GM12872 (cell line): ENCODE data around the gene NAPA.

Experiments
- TF ChIP-seq, protein P1 (sequence below): IDR thresholded peaks from 3 replicates; pipeline ENCODE4 v1.5.1; 2011; ENCODE audit warnings: low read depth, mild to moderate bottlenecking, low read length, moderate library complexity; ENCODE audit not compliant: insufficient read depth

NAPA gene

DNA sequence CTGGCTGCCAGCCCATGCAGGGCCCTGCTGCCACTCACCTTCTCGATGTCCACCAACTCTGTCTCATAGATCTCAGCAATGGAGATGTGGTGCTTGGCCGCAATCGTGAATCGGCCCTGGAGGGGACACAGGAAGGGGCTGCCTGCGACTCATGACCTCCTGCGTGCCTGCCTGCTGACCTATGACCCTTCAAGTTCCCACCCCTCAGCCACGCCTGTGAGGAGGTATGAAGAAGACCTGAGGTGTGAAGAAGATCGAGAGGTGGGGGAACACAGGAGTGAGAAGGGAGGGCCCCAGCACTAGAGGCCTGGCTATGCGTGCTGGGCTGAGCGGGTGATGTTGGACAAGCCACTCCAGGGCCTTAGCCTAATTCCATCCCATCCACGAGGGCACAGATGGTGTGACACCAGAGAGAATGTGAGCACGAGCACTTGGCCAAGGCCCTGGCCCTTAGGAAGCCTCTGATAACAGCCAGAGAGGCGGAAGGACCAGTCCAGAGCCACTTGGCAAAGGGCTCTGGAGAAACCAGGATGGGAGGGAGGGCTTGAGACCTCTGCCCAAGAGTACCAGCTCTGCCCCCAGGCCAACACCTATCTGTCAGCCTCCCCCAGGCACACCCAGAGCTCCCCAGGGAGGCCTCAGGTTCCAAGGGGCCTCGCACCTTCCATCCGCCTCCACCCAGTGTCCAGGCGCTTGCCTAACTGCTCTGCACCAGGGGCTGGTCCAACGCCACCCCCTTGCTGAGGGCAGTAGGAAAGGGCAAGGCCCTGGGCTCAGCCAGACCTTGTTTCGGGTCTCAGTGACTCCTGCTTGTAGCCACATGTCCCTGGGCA is 21.3 kb downstream of the NAPA start:
- TF ChIP-seq, protein P1, sequence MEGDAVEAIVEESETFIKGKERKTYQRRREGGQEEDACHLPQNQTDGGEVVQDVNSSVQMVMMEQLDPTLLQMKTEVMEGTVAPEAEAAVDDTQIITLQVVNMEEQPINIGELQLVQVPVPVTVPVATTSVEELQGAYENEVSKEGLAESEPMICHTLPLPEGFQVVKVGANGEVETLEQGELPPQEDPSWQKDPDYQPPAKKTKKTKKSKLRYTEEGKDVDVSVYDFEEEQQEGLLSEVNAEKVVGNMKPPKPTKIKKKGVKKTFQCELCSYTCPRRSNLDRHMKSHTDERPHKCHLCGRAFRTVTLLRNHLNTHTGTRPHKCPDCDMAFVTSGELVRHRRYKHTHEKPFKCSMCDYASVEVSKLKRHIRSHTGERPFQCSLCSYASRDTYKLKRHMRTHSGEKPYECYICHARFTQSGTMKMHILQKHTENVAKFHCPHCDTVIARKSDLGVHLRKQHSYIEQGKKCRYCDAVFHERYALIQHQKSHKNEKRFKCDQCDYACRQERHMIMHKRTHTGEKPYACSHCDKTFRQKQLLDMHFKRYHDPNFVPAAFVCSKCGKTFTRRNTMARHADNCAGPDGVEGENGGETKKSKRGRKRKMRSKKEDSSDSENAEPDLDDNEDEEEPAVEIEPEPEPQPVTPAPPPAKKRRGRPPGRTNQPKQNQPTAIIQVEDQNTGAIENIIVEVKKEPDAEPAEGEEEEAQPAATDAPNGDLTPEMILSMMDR, result no peak

DNA sequence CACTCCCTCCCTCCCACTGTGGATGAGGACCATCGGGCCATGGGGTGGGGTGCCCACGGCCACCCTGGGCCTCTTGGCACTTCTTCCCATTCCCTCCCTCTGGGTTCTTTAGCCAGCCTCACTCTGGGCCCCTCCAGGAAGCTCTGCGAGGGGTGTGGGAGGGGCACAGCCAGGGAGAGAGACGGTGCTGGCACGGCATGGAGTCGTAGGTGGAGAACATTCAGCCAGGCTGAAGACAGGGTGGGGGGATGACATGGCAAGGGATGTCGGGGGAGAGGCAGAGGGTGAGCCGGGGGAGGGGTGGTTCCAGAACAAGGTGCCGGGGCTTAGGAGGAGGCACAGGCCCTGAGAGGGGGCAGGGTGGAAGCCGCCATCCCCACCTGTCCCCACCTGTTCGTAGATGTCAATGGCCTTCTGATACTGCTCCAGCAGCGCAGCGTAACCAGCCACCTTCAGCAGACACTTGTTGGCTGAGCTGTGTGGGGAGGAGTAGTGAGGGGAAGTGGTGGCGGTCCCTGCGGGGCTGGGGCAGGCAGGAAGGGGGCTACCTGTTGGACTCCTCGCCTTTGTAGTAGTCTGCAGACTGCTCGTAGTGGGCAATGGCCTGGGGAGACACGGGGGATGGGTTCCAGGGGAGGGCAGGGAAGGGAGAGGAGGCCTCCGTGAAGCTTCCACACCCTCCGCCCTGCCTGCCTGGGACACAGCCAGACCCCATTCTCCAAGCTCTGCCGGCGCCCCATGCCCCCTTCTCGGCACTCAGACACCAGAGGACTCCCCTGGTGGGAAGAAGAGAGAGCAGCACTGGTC is 22.1 kb downstream of the NAPA start:
- TF ChIP-seq, protein P1, result no peak

DNA sequence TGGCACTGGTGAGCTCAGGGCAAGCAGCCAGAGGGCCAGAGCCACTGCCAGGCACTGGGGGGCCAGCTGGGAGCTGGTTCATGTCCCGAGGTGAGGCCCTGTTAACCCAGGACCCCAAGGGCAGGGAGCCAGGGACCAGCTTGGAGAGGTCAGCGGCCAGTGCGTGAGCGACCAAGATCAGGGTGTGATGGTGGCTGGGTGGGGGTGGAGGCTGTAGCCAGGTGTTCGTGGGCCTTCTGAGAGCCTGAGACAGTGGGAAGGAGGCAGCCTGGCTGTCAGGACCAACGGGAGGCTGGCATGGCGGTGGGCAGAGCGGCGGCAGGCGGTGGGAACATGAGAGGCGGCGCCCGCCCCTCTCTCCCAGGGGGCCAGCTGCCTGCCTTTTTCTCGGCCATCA is 22.7 kb downstream of the NAPA start:
- TF ChIP-seq, protein P1, result no peak

DNA sequence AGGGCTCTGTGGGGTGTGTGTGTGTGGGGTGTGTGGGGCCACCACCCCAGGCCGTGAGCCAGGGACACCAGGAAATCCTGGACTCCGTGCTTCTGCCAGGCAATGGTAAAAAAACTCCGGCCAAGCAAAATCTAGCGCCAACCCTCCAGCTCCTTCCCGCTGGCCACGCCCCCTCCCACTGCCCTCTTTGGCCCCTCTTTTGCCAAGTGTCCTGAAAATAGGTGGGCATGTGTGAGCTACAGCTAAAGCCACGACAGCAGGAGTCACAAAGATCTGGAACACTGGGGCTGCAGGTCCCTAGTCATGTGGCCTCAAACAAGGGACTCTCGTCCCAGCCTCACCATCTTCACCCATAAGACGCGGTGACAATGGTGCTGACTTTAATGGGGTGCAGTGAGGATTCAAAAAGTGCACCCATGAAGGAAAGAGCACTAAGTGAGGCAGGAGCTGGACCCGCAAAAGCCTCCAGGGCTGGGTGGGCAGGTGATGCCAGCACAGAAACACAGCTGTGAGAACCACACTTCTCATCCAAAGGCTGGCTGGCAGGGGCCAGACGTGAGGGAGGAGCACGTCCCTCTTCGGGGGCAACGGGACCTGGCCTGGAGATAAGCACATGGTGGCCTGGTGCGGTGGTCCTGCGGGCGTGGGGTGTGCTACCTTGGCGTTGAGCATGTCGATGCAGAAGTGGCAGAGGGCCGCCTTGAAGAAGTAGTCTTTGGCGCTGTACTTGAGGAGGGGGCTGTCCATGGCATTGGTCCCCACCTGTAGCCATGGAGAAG is 23.3 kb downstream of the NAPA start:
- TF ChIP-seq, protein P1, result no peak

DNA sequence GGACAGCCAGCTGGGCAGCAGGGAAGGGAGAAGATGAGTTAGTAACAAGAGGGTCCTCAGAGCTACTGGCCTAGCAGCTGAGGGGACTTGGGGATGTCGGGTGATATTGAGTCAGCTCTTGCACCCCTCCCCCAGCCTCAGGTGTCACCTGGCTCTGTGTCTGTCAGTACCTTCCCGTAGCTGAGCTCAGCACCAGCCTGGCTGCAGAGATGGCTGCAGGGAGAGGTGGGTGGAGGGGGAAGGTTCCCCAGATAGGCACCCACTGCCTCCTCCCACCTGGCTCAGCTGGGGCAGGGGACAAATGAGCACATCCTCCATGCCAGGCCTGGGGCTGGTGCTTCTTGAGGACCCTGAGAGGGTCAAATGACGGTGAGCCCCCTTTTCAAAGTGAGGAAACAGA is 24.0 kb downstream of the NAPA start:
- TF ChIP-seq, protein P1, result no peak

DNA sequence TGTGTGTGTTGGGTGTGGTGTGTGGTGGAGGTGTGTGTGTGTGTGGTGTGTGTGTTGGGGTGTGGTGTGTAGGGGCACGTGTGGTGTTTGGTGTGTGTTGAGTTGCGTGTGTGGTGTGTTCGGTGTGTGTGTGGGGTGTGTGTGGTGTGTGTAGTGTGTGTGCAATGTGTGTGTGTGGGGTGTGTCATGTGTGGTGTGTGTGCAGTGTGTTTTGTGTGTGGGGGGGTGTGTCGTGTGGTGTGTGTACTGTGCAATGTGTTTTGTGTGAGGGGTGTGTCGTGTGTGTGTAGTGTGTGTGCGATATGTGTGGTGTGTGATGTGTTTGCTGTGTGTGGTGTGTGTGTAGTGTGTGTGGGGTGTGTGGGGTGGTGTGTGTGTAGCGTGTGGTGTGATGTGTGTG is 24.8 kb downstream of the NAPA start:
- TF ChIP-seq, protein P1, result no peak
